Upper lobe of right lung (tissue), 1 donor: ENCODE data around the gene CCT2. TPM values are rescaled to one million over a fixed set of nuclear protein-coding genes. Genes with fewer than 3 reads are reported as not detected.

Experiments used
- ATAC-seq: fragments of 200-7000 bp; cut with Tn5 transposase; one replicate; pipeline ENCODE4 v1.9.1; 2020; ENCODE audit warnings: mild to moderate bottlenecking, moderate library complexity
- DNase-seq: peaks from one replicate; pipeline ENCODE4 v3.0.0-alpha.2; 2020
- H3K27ac ChIP-seq: fragments of 200-600 bp; one replicate; pipeline ENCODE4 v1.8.0; 2022
- H3K27me3 ChIP-seq: fragments of 200-600 bp; one replicate; pipeline ENCODE4 v1.8.0; 2022; ENCODE audit warnings: mild to moderate bottlenecking
- H3K36me3 ChIP-seq: fragments of 200-600 bp; one replicate; pipeline ENCODE4 v1.8.0; 2022
- H3K4me1 ChIP-seq: fragments of 200-600 bp; one replicate; pipeline ENCODE4 v1.8.0; 2022
- H3K4me3 ChIP-seq: fragments of 200-600 bp; one replicate; pipeline ENCODE4 v1.8.0; 2022; ENCODE audit warnings: mild to moderate bottlenecking
- H3K9me3 ChIP-seq: fragments of 200-600 bp; one replicate; pipeline ENCODE4 v1.8.0; 2022
- CTCF ChIP-seq: fragments of 200-600 bp; IDR thresholded peaks from one replicate; pipeline ENCODE4 v1.8.0; 2022; ENCODE audit warnings: antibody characterized with exemption
- intact Hi-C: fragments of 100-400 bp; cut with DNase I; formaldehyde crosslinking; loops from one replicate; pipeline ENCODE4 v1.11.0; 2022
- total RNA-seq: library from RNA; stranded (reverse); fragmentation: NEBNext Ultra II Directional; extraction: Animal tissue kit (Norgen Biotek cat#: 25700); gene quantifications from one replicate; pipeline ENCODE4 v1.2.1, GENCODE V29; 2021
- donor health status: DM: no; HTN: yes; CAD: no; lungs with severe emphysema.

The CCT2 gene
- total RNA-seq, 1 donor from 2014 or later = 90.8 TPM

GRCh38 chr12:69575346-69575745 is 9.9 kb upstream of the CCT2 start:
- DNase-seq = no peak
- Histone ChIP-seq H3K27ac (no peak overlapping the region), H3K36me3 (peaks cover 53% of the 10 kb centered on the region), H3K4me3 (no peak overlapping the region), H3K27me3 (no peaks in the 10 kb centered on the region), H3K4me1 (no peaks in the 10 kb centered on the region), H3K9me3 (no peaks in the 10 kb centered on the region)
- no peak for ATAC-seq
- TF ChIP-seq CTCF = no peak
- intact Hi-C loops = no loop called here

- Histone ChIP-seq H3K4me1 (no peaks in the 10 kb centered on the region), H3K36me3 (peaks cover 30% of the 10 kb centered on the region), H3K27me3 (no peaks in the 10 kb centered on the region), H3K9me3 (no peaks in the 10 kb centered on the region), H3K4me3 (no peak overlapping the region), H3K27ac (no peak overlapping the region)
- intact Hi-C loops = no loop called here
- no peak for TF ChIP-seq CTCF
- ATAC-seq (no peak), DNase-seq (no peak)
Measured at GRCh38 chr12:69578283-69578682, 7.0 kb upstream of the CCT2 start.

GRCh38 chr12:69579029-69579428 is 6.2 kb upstream of the CCT2 start:
- intact Hi-C loops = no loop called here
- H3K9me3 ChIP-seq = no peaks in the 10 kb centered on the region
- H3K4me3 ChIP-seq = no peak overlapping the region
- H3K27ac ChIP-seq = no peak overlapping the region
- no peak for TF ChIP-seq CTCF
- no peaks in the 10 kb centered on the region for H3K4me1 ChIP-seq
- DNase-seq (no peak), ATAC-seq (no peak)
- peaks cover 23% of the 10 kb centered on the region for H3K36me3 ChIP-seq
- H3K27me3 ChIP-seq = no peaks in the 10 kb centered on the region

- TF ChIP-seq CTCF = no peak
- Histone ChIP-seq H3K36me3 (peaks cover 12% of the 10 kb centered on the region), H3K9me3 (no peaks in the 10 kb centered on the region), H3K27ac (no peak overlapping the region), H3K27me3 (no peaks in the 10 kb centered on the region), H3K4me1 (no peaks in the 10 kb centered on the region), H3K4me3 (no peak overlapping the region)
- DNase-seq = no peak
- intact Hi-C loops = no loop called here
- ATAC-seq = no peak
Measured at GRCh38 chr12:69580074-69580473, 5.2 kb upstream of the CCT2 start.

GRCh38 chr12:69583203-69583602 is 2.1 kb upstream of the CCT2 start:
- intact Hi-C loops = no loop called here
- DNase-seq (no peak), ATAC-seq (no peak)
- Histone ChIP-seq H3K27me3 (no peaks in the 10 kb centered on the region), H3K4me3 (no peak overlapping the region), H3K27ac (no peak overlapping the region), H3K9me3 (no peaks in the 10 kb centered on the region), H3K36me3 (peaks cover 17% of the 10 kb centered on the region), H3K4me1 (peaks cover 9% of the 10 kb centered on the region)
- TF ChIP-seq CTCF = no peak

- intact Hi-C loops = no loop called here
- Histone ChIP-seq H3K27me3 (no peaks in the 10 kb centered on the region), H3K36me3 (peaks cover 70% of the 10 kb centered on the region), H3K9me3 (no peaks in the 10 kb centered on the region), H3K27ac (no peak overlapping the region), H3K4me1 (peaks cover 9% of the 10 kb centered on the region), H3K4me3 (no peak overlapping the region)
- DNase-seq (no peak), ATAC-seq (no peak)
- TF ChIP-seq CTCF = no peak
Measured at GRCh38 chr12:69588527-69588926, 3.3 kb downstream of the CCT2 start.
